Pulmonary artery endothelial cell (primary cell): Measurements from ENCODE around the gene MTMR12. TPM values are rescaled to one million over a fixed set of nuclear protein-coding genes. Genes with fewer than 3 reads are reported as not detected.
"Not testable (repeated sequence)": the region's sequence is repeated elsewhere in the genome, so short reads cannot be mapped to it uniquely, and the experiment has no call there.

ENCODE experiments used
- DNase-seq: peaks from one replicate; pipeline ENCODE4 v3.0.0-alpha.2; 2011; ENCODE audit warnings: low read depth, low spot score
- total RNA-seq: library from RNA; depleted of rRNA; stranded (reverse); fragments of >200 nt; gene quantifications from 2 replicates; pipeline ENCODE4 v1.2.3, GENCODE V29; 2014

Gene MTMR12
- total RNA-seq, 1 donor from 2014 or later, result 31.9 TPM

DNA sequence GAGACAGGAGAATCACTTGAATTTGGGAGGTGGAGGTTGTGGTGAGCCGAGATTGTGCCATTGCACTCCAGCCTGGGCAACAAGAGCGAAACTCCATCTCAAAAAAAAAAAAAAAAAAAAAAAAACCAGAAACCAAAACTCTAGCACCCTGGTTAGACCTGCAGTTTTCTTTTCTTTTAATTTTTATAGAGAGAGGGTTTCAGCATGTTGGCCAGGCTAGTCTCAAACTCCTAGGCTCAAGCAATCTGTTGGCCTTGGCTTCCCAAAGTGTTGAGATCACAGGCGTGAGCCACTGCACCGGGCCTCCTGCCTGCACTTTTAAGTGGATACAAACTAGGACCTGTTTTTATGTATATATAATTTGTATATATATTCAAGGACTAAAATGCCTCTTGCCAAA is 12.9 kb upstream of the MTMR12 start:
- DNase-seq, result no peak

DNA sequence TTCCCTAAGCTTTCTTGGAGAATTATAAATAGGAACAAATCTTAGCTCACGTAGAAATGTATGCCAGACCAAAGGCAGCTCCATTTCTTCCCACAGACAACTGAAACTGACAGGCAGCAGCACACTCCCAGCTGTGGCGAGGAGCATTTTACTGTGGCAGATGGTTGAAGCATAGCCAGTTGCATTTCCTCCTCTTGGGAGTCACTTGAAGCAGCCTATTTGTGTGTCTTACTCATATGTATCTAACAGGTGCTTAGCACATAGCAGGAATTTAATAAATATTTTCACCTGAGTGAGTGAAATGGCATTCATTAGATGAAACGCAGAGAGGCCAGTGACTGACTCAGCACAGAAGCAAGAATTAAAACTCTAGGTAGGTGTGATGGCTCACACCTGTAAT is 12.3 kb upstream of the MTMR12 start:
- no peak for DNase-seq

DNA sequence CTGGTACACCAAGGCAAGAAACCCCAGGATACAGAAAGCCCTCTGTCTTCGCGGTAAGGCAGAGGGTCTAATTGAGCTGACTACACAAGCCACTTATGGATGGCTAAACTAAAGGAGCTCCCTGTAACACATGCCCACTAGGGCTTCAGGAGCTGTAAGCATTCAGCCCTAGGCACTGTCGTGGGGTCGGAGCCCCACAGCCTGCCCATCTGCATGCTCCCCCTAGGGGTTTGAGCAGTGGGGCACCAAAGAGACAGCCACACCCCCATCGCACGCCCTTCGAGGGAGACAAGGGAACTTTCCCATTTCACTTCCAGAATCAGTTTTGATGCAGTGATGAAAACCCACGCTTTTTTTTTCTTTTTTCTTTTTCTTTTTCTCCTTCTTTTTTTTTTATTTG is 11.0 kb upstream of the MTMR12 start:
- DNase-seq, result no peak

DNA sequence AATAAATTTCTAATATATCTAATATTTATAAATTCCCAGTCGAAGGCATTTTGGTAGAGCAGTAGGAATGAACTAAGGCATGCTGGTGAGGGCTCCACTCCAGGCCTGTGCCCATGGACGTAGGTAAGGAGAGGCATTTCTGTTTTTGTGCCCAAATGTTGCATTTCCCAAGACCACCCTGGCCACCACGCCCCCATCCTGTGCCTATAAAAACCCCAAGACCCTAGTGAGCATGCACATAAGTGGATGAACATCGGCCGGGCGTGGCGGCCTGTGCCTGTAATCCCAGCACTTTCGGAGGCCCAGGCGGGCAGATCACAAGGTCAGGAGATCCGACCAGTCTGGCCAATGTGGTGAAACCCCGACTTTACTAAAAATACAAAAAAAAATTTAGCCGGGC is 10.1 kb upstream of the MTMR12 start:
- DNase-seq, result no peak

DNA sequence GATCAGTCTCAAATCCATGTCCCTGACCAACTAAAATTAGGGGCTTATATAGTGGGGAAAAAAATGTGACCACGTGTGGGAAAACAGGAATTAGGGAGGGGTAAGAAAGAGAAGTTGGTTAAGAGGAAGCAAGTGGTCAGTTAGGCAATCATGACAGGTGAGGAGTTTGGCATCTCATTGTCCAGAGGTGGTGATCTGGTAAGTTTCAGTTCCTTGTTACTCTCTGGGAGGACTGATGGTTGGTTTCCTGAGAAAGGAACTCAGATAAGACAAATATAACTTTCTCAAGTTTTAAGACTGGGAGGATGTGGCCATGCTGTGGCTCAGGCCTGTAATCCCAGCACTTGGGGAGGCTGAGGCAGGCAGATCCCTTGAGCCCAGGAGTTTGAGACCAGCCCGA is 9.0 kb upstream of the MTMR12 start:
- not testable (repeated sequence) for DNase-seq

DNA sequence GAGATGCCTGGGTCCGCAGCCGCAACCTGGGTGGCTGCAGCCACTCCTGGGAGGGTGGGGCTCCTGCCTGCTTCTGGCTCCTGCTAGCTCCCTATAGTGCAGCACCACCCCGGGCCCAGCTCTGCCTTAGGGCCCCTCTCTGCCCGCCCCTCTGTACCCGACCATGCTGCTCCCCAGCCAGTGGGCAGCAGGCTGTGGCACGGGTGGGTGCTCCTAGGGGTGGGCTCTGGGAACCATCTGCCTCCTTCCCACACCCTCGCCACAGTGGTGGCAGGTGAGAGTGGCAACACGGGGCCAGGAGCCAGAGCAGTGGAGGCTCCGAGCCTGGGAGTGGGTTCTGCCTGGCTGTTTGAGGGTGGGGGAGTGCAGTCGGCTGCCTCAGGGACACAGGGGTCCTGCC is 7.8 kb upstream of the MTMR12 start:
- no peak for DNase-seq

DNA sequence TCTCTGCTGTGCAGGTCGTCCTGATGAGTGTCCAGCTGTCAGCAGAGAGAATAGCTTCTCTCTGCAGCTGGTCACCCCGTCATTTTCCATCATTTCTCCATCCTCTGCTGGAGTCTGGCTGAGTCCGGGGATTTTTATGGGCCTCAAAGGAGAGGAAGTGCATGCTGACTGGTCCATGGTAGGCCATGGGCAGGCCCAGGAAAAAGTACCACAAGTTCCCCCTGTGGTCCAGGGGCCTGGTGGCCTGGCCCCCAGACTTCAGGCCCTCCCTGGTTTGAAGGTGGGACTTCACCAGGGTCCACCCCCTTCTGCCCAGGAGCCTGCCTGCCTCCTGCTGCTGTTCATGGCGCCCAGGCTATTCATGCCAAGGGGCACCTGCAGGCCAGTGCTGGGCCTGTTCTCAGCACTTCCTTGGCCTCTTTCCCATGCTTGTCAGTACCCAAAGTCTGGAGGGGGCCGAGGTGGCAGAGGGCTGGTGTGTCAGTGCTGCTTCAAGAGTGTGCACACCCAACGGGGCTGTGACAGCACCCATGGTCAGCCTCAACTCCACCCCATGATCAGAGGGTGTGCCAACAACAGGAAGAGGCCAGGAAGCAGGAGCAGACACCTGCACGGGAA is 7.3 kb upstream of the MTMR12 start:
- DNase-seq, result no peak

DNA sequence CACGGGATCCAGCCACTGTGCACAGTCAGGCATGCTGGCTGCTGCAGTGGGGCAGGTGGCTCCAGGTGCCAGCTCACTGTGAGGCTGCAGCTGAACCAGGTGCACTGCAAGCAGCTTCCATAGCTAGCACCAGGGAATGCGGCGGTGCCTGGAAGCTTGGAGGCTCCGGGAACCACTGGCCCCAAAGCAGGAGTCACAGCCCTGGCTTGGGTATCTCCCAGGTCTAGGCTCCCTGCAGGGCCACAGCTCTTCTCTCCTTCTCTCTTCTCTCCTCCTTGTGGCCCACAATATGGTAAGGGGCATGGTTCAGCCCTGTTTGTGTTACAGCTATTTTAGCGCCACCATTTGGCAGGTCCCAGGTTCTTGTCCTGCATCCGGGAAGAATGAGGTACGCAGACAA is 6.7 kb upstream of the MTMR12 start:
- no peak for DNase-seq

DNA sequence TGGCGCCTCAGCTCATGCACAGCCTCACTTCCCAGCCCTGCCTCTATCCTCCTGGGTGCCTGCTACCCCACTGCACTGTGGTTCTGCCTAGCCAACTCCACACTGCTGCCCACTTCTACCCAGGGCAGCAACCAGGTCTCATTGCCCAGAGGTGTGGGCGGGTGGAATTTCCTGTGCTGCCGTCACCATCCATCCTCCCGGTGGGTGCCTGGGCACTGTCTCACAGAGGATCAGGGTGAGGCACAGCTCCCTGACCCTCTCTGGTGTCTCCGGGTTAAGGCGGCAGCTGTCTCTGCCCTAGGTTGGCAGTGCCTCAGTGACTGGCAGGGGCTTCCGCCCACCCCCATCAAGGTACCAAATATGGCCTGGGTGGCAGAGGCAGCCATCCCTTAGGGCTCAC is 4.3 kb upstream of the MTMR12 start:
- no peak for DNase-seq

DNA sequence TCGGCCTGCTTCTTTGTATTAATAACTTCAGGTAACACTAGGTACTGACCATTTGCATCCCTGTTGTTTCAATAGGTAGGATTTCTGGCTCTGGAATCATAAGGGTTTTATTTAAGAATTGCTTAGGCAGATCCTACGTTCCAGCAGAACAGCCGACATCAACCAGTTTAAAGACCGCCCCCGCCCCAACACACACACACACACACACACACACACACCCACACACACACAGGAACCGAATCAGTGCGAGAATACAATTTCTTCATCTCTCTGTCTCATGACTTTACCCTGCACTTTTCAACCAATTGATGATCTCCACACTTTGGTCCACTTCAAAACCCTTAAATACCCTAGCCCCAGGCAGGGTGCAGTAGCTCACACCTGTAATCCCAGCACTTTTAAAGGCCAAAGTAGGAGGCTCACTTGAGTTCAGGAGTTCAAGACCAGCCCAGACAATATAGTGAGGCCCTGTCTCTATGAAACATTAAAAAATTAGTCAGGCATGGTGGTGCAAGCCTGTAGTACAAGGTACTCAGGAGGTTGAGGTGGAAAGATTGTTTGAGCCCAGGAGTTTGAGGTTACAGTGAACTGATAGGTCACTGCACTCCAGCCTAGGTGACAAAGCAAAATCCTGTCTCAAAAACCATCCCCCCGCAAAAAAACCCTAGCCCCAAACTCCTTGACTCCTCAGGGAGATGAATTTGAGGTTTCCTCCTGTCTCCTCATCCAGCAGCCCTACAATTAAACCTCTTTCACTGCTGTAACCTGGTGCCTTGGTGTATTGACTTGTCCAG is 2.7 kb upstream of the MTMR12 start:
- DNase-seq, result no peak

DNA sequence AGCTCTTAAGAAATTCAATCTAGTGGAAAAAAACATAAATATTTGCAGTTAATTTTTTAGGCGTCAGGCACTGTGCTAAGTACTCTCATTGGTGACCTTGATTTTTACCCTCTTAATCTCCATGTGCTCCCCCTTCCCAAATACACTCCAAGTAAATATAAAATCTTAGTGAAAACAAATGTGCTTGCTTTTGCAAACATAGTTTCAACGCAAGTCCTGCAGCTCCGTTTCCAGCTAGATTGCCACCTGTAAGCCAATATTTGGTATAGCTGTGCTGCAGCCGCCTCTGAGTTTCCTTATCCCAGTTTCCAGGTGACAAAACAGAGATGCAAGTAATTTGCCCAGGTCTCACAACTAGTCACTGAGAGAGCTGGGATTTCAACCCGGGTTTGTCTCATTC is 1.9 kb upstream of the MTMR12 start:
- DNase-seq, result no peak

DNA sequence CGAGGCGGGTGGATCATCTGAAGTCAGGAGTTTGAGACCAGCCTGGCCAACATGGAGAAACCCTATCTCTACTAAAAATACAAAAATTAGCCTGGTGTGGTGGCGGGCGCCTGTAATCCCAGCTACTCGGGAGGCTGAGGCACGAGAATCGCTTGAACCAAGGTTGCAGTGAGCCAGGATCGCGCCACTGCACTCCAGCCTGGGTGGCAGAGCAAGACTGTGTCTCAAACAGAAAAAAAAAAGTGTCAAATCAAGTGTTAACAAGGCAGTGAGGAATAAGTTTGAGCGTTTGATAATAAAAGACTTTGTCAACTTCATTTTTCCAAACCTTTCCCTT is 1.4 kb upstream of the MTMR12 start:
- DNase-seq, result not testable (repeated sequence)

DNA sequence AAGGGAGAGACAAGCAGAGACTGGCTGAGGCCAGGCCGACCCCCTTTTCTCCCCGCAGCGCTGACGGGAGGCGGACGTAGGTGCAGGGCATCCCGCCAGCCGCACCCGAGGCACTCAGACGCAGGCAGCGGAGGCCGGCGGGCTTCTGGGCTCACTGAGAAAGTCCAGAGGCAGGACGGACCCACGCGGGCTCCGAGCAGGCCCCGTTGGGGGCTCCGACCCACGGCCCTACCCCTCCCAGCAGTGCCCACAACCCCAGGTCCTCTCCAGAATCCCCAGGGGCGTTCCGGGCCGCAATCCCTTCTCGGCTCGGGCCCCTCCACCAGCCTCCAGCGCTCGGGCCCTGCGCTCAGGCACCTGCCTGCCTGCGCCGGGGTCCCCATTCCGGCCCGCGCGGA is 543 bp downstream of the MTMR12 start:
- peak; percentile 17 for DNase-seq

DNA sequence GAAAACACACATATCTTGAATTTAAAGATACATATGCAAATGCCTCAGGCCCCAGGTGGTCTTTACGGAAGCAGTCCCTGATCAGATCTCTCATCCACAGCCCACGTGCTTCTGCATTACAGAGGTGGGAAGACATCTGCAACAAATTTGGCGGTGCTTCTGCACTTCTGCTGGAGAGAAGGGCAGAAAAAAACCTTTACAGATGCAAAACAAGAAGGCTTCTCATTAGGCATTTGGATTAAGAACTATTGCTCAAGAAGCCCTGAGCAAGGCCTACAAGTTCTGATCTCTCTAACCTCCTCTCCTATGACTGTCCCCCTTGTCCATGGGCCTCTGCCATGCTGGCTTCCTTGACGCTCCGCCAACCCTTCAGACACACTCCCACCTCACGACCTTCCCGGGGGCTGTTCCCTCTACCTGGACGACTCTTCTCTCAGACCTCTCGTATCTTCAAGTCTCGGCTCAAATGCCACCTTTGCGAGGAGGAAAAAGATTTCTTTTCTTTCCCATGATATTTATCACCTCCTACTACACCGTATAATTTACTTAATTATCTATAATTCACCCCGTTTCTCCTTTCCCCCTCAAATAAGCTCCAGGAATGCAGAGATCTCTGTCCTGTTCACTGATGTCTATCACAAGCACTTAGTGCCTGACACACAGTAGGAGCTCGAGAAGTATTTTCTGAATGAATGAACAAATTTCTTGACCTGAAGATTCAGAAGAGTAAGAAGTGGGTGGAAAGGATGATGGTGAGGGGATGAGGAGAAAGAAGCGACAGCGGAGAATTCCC is 1.1 kb downstream of the MTMR12 start:
- no peak for DNase-seq

DNA sequence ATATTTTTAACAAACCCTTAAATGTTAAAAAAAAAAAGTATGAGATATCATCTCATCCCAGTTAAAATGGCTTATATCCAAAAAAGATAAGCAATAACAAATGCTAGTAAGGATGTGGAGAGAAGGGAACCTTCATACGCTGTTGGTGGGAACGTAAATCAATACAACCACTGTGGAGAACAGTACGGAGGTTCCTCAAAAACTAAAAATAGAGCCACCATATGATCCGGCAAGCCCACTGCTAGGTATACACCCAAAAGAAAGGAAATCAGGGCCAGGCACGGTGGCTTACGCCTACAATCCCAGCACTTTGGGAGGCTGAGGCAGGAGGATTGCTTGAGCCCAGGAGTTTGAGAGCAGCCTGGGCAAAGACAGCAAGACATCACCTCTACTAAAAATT is 3.0 kb downstream of the MTMR12 start:
- DNase-seq, result no peak

DNA sequence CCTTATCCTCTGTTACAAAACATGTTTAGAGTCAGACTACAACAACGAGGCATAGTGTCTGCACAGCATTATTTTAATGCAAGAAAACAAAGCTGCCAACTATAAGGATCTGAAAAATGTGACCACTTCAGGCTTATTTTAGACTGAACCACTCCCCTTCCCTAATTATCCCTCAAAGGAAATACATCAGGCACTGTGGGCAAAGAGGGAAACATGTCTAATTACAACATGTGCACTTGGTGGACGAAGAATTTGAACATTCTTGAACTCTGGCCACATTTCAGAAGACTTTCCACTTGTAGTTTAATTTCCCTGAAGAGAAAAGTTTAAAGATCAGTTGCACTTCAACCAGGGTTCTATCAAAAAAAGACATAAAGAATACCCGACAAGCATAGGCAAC is 3.8 kb downstream of the MTMR12 start:
- DNase-seq, result no peak

DNA sequence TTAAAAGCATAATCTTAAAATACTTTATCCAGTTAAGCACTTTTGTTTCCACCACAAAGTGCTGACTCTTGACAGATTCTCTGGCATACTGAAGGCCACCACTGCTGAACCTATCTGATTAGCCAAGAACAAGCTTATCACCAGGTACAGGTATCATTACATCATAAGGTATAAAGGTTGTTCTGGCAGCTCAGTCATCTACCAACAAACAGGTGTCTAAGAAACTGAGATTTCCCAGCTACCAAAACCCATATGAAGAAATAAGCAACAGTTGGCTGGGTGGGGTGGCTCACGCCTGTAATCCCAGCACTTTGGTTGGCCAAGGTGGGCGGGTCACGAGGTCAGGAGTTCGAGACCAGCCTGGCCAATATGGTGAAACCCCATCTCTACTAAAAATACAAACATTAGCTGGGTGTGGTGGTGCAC is 5.0 kb downstream of the MTMR12 start:
- no peak for DNase-seq

DNA sequence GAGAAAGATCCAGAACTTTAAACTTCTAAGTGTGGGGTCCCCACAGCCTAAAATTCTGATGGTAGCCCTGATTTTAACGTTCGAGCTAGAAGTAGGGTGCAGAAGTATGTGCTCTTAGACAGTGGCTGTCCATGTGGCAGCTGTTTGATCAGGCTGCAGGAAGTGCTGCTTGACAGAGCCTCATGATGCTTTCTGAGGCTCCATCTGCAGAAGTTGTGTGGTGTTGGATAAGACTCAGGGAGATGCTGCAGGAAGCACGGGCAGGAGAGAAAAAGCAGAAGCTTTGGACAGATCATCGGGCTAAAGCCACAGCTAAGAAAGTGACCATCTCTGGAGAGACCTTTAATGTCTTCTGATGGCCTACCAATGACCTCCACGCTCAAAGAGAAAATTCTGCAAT is 8.1 kb downstream of the MTMR12 start:
- DNase-seq, result no peak

DNA sequence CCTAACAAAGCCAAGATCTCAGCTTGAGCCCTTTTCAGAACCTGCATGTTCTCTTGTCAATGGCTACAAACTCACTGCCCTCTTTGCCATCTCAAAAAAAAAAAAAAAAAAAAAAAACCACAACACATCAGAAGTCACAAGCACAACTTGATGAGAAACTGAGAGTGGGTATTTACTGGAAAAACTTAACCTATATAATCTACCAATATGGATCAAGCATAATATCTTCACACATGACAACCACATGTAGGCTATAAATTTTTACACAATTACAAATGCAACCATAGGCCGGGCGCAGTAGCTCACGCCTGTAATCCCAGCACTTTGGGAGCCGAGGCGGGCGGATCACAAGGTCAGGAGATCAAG is 9.0 kb downstream of the MTMR12 start:
- no peak for DNase-seq

DNA sequence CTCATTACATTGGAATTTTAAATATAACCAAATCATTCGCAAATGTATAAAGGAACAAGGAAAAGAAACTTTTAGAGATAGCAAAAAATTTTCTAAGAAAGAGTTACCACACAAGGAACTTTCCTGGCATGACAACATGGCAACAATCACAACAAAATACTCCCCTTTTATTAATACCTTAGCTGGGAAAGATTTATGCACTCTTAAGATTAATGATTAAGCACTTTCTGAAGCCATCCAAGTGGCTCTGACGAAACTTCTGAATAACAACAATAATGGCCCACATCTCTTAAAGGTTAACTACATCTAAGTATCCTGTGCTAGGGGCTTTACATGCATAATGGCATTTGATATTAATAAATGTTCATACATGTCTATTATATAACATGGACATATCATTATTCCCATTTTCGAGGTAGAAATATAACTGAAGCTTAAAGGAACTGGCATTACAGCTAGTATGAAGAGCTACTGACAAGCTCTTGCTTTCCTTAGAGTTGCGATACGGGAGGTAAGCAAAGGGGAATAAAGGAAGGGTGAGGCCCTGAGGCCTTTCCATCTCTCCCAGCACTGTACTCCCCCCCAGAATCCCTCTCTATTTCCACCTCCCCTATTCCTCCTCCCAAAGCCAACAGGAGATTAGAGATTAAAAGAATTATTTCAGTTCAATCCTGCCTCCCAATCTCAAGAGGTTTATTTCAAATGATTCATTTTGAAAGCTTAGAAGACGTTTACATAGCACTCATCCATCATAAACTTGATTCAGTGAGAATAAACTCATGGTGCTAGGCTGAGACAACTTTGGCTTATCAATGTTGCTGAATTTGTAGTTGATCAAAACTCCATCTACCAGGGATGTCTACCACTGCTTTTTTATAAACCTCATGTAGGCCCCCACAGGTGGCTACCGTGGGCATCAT is 9.6 kb downstream of the MTMR12 start:
- DNase-seq, result no peak

DNA sequence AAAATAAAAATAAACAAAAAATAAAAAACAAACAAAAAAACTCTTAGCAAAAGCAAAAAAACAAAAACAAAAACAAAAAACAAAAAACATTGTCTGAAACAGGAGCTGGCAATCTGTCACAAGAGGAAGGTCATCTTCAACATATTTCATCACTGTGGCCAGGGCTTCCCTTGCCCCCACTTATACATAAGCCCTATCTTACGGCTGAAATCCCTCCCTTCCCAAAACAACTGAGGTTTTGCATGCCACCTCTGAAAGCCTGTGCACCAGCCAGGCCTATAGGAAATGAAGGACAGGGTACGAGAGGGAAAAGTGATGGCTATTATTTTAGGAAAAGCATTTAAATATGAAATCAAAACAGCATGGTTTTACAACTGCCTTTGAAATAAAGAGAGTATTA is 10.8 kb downstream of the MTMR12 start:
- DNase-seq, result no peak
